ENCODE measurements around the gene ATP6V1A. TPM values are rescaled to one million over a fixed set of nuclear protein-coding genes. Genes with fewer than 3 reads are reported as not detected.

ATP6V1A gene
- polyA plus RNA-seq, 1 donor from 2014 or later, result 225 TPM

DNA sequence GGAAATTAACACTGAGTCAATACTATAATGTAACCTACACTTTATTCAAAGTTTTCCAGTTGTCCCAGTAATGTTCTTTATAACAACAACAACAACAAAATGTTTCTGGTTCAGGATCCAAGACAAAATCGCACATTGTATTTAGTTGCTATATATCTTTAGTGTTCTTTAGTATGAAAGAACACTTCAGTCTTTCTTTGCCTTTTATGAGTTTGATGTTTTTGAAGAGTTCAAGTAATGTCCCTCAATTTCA is 84.2 kb downstream of the ATP6V1A start:
- H3F3A ChIP-seq (ENCODE audit: insufficient read depth, low read length, poor library complexity, severe bottlenecking), result no peaks in the 10 kb centered on the region
- H3K4me3 ChIP-seq (ENCODE audit: low read length), result no peak overlapping the region
- H3K36me3 ChIP-seq (ENCODE audit: insufficient read depth, low read length), result no peaks in the 10 kb centered on the region
- TF ChIP-seq REST (IDR thresholded peaks at IDR 0.05; ENCODE audit: borderline replicate concordance), result no peak
- no peak for TF ChIP-seq EP300 (conservative IDR thresholded peaks at IDR 0.05; ENCODE audit: poor library complexity, severe bottlenecking)
- TF ChIP-seq EZH2 (IDR thresholded peaks at IDR 0.05; ENCODE audit: borderline replicate concordance, insufficient read depth, low read length, poor library complexity, severe bottlenecking), result no peak
- TF ChIP-seq RAD21 (conservative IDR thresholded peaks at IDR 0.05), result no peak
- no peak for TF ChIP-seq CTCF (IDR thresholded peaks at IDR 0.05; ENCODE audit: poor library complexity, severe bottlenecking)
- no peak for TF ChIP-seq TAF1 (IDR thresholded peaks at IDR 0.05; ENCODE audit: low read depth)
- H3K4me2 ChIP-seq (ENCODE audit: low read length), result no peak overlapping the region
- H4K20me1 ChIP-seq (ENCODE audit: insufficient read depth), result no peaks in the 10 kb centered on the region
- H3K27ac ChIP-seq (ENCODE audit: low read length), result no peak overlapping the region
- H3K79me2 ChIP-seq (replicated peaks; ENCODE audit: insufficient read depth, low read length), result no peaks in the 10 kb centered on the region
- no peaks in the 10 kb centered on the region for H3K27me3 ChIP-seq (ENCODE audit: insufficient read depth, low read depth, low read length)
- H3K9me2 ChIP-seq (ENCODE audit: insufficient read depth, low read length), result no peaks in the 10 kb centered on the region
- no peaks in the 10 kb centered on the region for H3K9me3 ChIP-seq (ENCODE audit: low read length)
- no peak overlapping the region for H3K9ac ChIP-seq (ENCODE audit: low read length)
- H2AFZ ChIP-seq (ENCODE audit: low read depth, low read length), result no peak overlapping the region

- TF ChIP-seq REST (IDR thresholded peaks at IDR 0.05; ENCODE audit: borderline replicate concordance), result no peak
- no peak for TF ChIP-seq SMC3 (conservative IDR thresholded peaks at IDR 0.05; ENCODE audit: poor library complexity)
- TF ChIP-seq MXI1 (conservative IDR thresholded peaks at IDR 0.05; ENCODE audit: poor library complexity, severe bottlenecking), result no peak
- no peak for TF ChIP-seq POLR2AphosphoS5 (IDR thresholded peaks at IDR 0.05)
- TF ChIP-seq EP300 (conservative IDR thresholded peaks at IDR 0.05; ENCODE audit: poor library complexity, severe bottlenecking), result no peak
- TF ChIP-seq CTCF (IDR thresholded peaks at IDR 0.05; ENCODE audit: poor library complexity, severe bottlenecking), result no peak
- no peak for TF ChIP-seq RAD21 (conservative IDR thresholded peaks at IDR 0.05)
- TF ChIP-seq TAF1 (IDR thresholded peaks at IDR 0.05; ENCODE audit: low read depth), result no peak
- no peak for TF ChIP-seq EZH2 (IDR thresholded peaks at IDR 0.05; ENCODE audit: borderline replicate concordance, insufficient read depth, low read length, poor library complexity, severe bottlenecking)
- H3K4me3 ChIP-seq (ENCODE audit: low read length), result no peak overlapping the region
- no peaks in the 10 kb centered on the region for H3K9me2 ChIP-seq (ENCODE audit: insufficient read depth, low read length)
Observed at GRCh38 chr3:113832477-113833164, 85.8 kb downstream of the ATP6V1A start.

More at GRCh38 chr3:113832477-113833164, 85.8 kb downstream of the ATP6V1A start:
- no peaks in the 10 kb centered on the region for H3K9me3 ChIP-seq (ENCODE audit: low read length)
- H3K4me2 ChIP-seq (ENCODE audit: low read length), result no peak overlapping the region
- H4K20me1 ChIP-seq (ENCODE audit: insufficient read depth), result no peaks in the 10 kb centered on the region
- no peaks in the 10 kb centered on the region for H3F3A ChIP-seq (ENCODE audit: insufficient read depth, low read length, poor library complexity, severe bottlenecking)
- no peak overlapping the region for H3K27ac ChIP-seq (ENCODE audit: low read length)
- no peaks in the 10 kb centered on the region for H3K27me3 ChIP-seq (ENCODE audit: insufficient read depth, low read depth, low read length)
- H3K79me2 ChIP-seq (replicated peaks; ENCODE audit: insufficient read depth, low read length), result no peaks in the 10 kb centered on the region
- no peak overlapping the region for H2AFZ ChIP-seq (ENCODE audit: low read depth, low read length)
- H3K9ac ChIP-seq (ENCODE audit: low read length), result no peak overlapping the region
- no peaks in the 10 kb centered on the region for H3K36me3 ChIP-seq (ENCODE audit: insufficient read depth, low read length)

Measured in neural cell (in vitro differentiated cells).